Heart left ventricle (tissue), 16 donors: Measurements from ENCODE around the gene CCDC197. TPM values are rescaled to one million over a fixed set of nuclear protein-coding genes. Genes with fewer than 3 reads are reported as not detected.
A peak's percentile ranks its signal among the peaks of the same experiment; 100 is the strongest.

Source experiments
- ATAC-seq, 4 donors: fragments of 200-7000 bp; cut with Tn5 transposase; one replicate each; pipeline ENCODE4 v1.9.1; 2020 to 2022; ENCODE audit warnings: moderate library complexity in 4 of 4, mild to moderate bottlenecking in 3 of 4, moderate number of reproducible peaks in 1 of 4
- DNase-seq, 5 donors: peaks; one replicate each; pipeline ENCODE4 v3.0.0-alpha.2; 2020
- H3K27ac ChIP-seq, 12 donors: fragments of 200-600 bp; sonication (generic) in 4 of 12; one replicate each; pipeline versions ENCODE4 v1.5.0 to v1.8.0; 2016 to 2022; ENCODE audit warnings: mild to moderate bottlenecking in 2 of 12
- H3K27me3 ChIP-seq, 9 donors: fragments of 200-600 bp; sonication (generic) in 2 of 9; one replicate each; pipeline versions ENCODE4 v1.5.1 to v1.8.0; 2016 to 2022; ENCODE audit warnings: mild to moderate bottlenecking in 3 of 9
- H3K36me3 ChIP-seq, 9 donors: fragments of 200-600 bp; sonication (generic) in 2 of 9; one replicate each; pipeline versions ENCODE4 v1.5.0 to v1.8.0; 2018 to 2022; ENCODE audit warnings: mild to moderate bottlenecking in 2 of 9
- H3K4me1 ChIP-seq, 12 donors: fragments of 200-600 bp; sonication (generic) in 4 of 12; one replicate each; pipeline versions ENCODE4 v1.5.0 to v1.8.0; 2016 to 2022; ENCODE audit warnings: mild to moderate bottlenecking in 3 of 12
- H3K4me3 ChIP-seq, 12 donors: fragments of 200-600 bp; sonication (generic) in 4 of 12; one replicate each; pipeline versions ENCODE4 v1.5.0 to v1.8.0; 2017 to 2022; ENCODE audit warnings: mild to moderate bottlenecking in 9 of 12, moderate library complexity in 4 of 12
- H3K9me3 ChIP-seq, 12 donors: fragments of 200-600 bp; sonication (generic) in 4 of 12; one replicate each; pipeline versions ENCODE4 v1.5.0 to v1.8.0; 2016 to 2022; ENCODE audit warnings: mild to moderate bottlenecking in 1 of 12
- CTCF ChIP-seq, 12 donors: fragments of 200-600 bp; sonication (generic) in 4 of 12; IDR thresholded peaks; one replicate each; pipeline versions ENCODE4 v1.5.0 to v1.8.0; 2018 to 2022; ENCODE audit warnings: antibody characterized with exemption in 12 of 12, mild to moderate bottlenecking in 5 of 12
- POLR2A ChIP-seq, 2 donors: fragments of 450-650 bp; IDR thresholded peaks; one replicate each; pipeline ENCODE4 v1.6.1; 2017; ENCODE audit warnings: antibody characterized with exemption in 2 of 2, mild to moderate bottlenecking in 2 of 2, moderate library complexity in 2 of 2
- WGBS, 4 donors: extraction: QIAGEN DNeasy Blood & Tissue Kit in 2 of 4; methylation state at CpG; one replicate each; pipeline versions ENCODE4 v1.1.5 to v1.1.7; 2013 to 2018; 5-methylcytosine and 5-hydroxymethylcytosine counted together
- intact Hi-C, 10 donors: fragments of 100-400 bp; cut with DNase I; formaldehyde crosslinking; loops; one replicate each; pipeline versions ENCODE4 v1.11.1 to v1.14.2; 2022
- polyA plus RNA-seq, 2 donors: library from polyadenylated mRNA; stranded (reverse); fragments of 200-250 nt; gene quantifications; one replicate each; pipeline ENCODE4 v1.2.3, GENCODE V29; 2013
- total RNA-seq, 9 donors: library from RNA; depleted of rRNA in 2 of 9; stranded (reverse); fragments of >200 nt in 2 of 9; fragmentation: NEBNext Ultra II Directional in 3 of 9; extraction: Animal tissue kit (Norgen Biotek cat#: 25700) in 3 of 9; gene quantifications; one replicate each; pipeline versions ENCODE4 v1.1.0 to v1.2.4, GENCODE V29; 2016 to 2023
- donor health status: ischemic (EF 13 %, LVEDD 7.1; RV severe dilation, severe dysfunction).
- donor health status: healthy with polysubstance abuse.
- donor health status: DM: no; HTN: yes; CAD: no.
- donor health status: DM: no; HTN: no; CAD: no.
- donor health status: ischemic (EF 25% LVEDD 6.9; RV normal size, moderate dysfunction).
- donor health status: ischemic (EF 25% LVEDD 5.7; RV mildly dilated, moderate dysfunction).
- donor health status: healthy.
- donor health status: DM: yes; HTN: yes; CAD: no.
- donor health status: ischemic (EF 35%, LVEDD 5.7; RV mildly dilated, moderate dysfunction).
- donor health status: nonischemic (EF 11% LVEDD 7.7; RV severe dilation, severe dysfunction).
- donor health status: DM: yes; HTN: yes; CAD: no.
- donor health status: PGD.
- donor health status: ischemic (EF 29% LVEDD 5.4; RV normal size, mild dysfunction).
- donor health status: nonischemic (EF 23%, LVEDD 6.1; RV moderate dilation, normal function).

CCDC197 gene
- total and polyA plus RNA-seq, 11 donors, result 0.23 to 1.4 (median 0.88) TPM; not detected in 4

DNA sequence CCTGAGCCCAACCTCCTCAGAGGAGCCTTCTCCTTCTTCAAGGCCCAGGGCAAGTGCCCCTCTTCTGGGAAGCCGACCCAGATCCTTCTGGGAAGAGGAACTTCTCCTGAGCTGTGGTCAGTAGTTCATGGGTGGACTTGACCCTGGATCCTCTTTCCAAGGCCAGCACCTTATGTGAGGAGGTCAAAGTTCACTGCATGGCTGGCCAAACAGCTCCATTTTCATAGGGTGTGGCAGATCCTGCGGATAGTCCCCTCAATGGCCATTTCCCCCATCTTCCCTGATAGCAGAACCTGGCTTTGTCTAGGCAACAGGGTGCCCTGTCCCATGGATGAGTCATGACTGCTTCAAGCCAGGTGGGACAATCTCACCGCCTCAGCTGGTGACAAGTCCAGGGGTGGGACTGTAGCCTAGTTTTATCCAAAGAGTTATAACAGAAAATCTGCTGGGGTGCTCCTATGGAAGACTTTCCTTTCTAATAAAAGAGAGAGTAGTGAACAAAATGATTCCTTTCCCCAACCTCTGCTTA, 31.1 kb upstream of the CCDC197 start:
- H3K27me3 ChIP-seq, result no peaks in the 10 kb centered on the region
- no peak overlapping the region for H3K4me3 ChIP-seq
- peaks cover 0 to 24% (median 6%) of the 10 kb centered on the region in 9 donors for H3K36me3 ChIP-seq
- peaks cover 0 to 90% (median 53%) of the 10 kb centered on the region in 12 donors for H3K4me1 ChIP-seq
- H3K27ac ChIP-seq, result peak overlapping the region in 9 of 12 donors; percentile 20 to 71 (median 42)
- DNase-seq (no peak), ATAC-seq (no peak)
- TF ChIP-seq CTCF (IDR thresholded peaks at IDR 0.05), result no peak
- TF ChIP-seq POLR2A (IDR thresholded peaks at IDR 0.05), result no peak
- intact Hi-C loops, result no loop called here
- WGBS, 4 donors, result 89 to 97% (median 91%) methylated on average over 3 of the region's 3 CpGs
- no peaks in the 10 kb centered on the region for H3K9me3 ChIP-seq

- intact Hi-C loops, result no loop called here
- Histone ChIP-seq H3K36me3 (peaks cover 0 to 14% (median 0%) of the 10 kb centered on the region in 9 donors), H3K4me3 (no peak overlapping the region), H3K27ac (peak overlapping the region in 8 of 12 donors; percentile 28 to 97 (median 92)), H3K27me3 (no peaks in the 10 kb centered on the region), H3K9me3 (no peaks in the 10 kb centered on the region), H3K4me1 (peaks cover 0 to 95% (median 58%) of the 10 kb centered on the region in 12 donors)
- TF ChIP-seq POLR2A (IDR thresholded peaks at IDR 0.05), result no peak
- no peak for TF ChIP-seq CTCF (IDR thresholded peaks at IDR 0.05)
- no peak for ATAC-seq
- DNase-seq, result no peak
- WGBS, 4 donors, result 61 to 73% (median 66%) methylated on average over 10 of the region's 10 CpGs
Observed at GRCh38 chr14:93967637-93968250, 29.4 kb upstream of the CCDC197 start.

DNA sequence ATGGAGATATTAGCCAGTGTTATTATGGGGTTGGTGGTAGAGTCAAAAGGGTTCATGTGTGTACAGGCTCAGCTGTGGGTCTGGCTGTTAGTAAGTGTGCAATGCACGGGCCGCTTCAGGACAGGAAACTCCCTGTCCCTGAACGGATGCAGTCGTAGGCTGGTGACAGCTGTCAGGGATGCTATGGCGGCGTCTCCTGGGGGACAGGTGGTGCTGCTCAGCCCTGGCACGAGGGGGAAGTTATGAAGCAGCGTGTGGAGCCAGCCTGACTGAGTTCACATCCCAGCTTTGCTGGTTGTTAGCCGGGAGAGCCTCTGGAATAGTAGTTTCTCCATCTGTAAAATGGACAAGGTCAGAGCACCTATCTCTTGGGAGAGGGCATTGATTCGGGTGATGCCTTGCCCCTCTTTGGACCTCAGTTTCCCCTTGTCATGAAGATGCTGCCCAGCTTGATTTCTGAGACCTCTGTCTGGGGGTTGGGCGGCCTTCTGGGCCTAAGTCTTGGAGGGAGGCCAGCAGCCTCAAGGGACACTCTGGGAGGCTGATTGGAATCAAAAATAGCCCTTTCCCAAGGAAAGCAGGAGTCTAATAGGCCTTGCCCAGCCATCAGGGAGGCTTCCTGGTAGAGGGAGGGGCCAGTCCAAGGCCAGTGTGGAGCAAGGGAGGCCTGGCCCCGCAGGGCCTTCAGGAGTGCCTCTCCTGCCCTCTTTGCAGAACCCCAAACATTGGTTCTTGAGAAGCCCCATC, 27.8 kb upstream of the CCDC197 start:
- peaks cover 0 to 94% (median 50%) of the 10 kb centered on the region in 12 donors for H3K4me1 ChIP-seq
- H3K4me3 ChIP-seq, result no peak overlapping the region
- DNase-seq, result peak in 3 of 5 donors; percentile 46 to 70 (median 64)
- ATAC-seq, result peak in 2 of 4 donors; percentile 14 to 19
- H3K36me3 ChIP-seq, result peaks cover 0 to 2% (median 0%) of the 10 kb centered on the region in 9 donors
- TF ChIP-seq POLR2A (IDR thresholded peaks at IDR 0.05), result no peak
- no peak for TF ChIP-seq CTCF (IDR thresholded peaks at IDR 0.05)
- 24 to 36% (median 32%) methylated on average over 11 to 12 of the region's 12 CpGs for WGBS, 4 donors
- H3K27ac ChIP-seq, result peak overlapping the region in 10 of 12 donors; percentile 26 to 97 (median 78)
- H3K9me3 ChIP-seq, result no peaks in the 10 kb centered on the region
- H3K27me3 ChIP-seq, result no peaks in the 10 kb centered on the region
- intact Hi-C loops, result no loop called here

GRCh38 chr14:93970585-93970964, 26.5 kb upstream of the CCDC197 start:
- no peaks in the 10 kb centered on the region for H3K9me3 ChIP-seq
- H3K27ac ChIP-seq, result peak overlapping the region in 10 of 12 donors; percentile 26 to 97 (median 78)
- H3K4me3 ChIP-seq, result peak overlapping the region in 11 of 12 donors; percentile 6 to 57 (median 32)
- H3K36me3 ChIP-seq, result peaks cover 0 to 2% (median 0%) of the 10 kb centered on the region in 9 donors
- DNase-seq (no peak), ATAC-seq (peak in 1 of 4 donors; percentile 27)
- intact Hi-C loops, result no loop called here
- H3K27me3 ChIP-seq, result no peaks in the 10 kb centered on the region
- TF ChIP-seq POLR2A (IDR thresholded peaks at IDR 0.05) (no peak), CTCF (IDR thresholded peaks at IDR 0.05) (peak in 6 of 12 donors; percentile 21 to 30 (median 25))
- peaks cover 0 to 93% (median 46%) of the 10 kb centered on the region in 12 donors for H3K4me1 ChIP-seq
- WGBS, 4 donors, result 39 to 44% (median 41%) methylated on average over 9 of the region's 9 CpGs
